Measurements from ENCODE around the gene MMEL1. TPM values are rescaled to one million over a fixed set of nuclear protein-coding genes. Genes with fewer than 3 reads are reported as not detected.

Gene MMEL1
- total RNA-seq, 1 experiment from 2014 or later = not detected

- H3K79me2 ChIP-seq (ENCODE audit: low read length) = no peaks in the 10 kb centered on the region
- no peaks in the 10 kb centered on the region for H3F3A ChIP-seq (ENCODE audit: low read length, unreplicated experiment)
- ATAC-seq = no peak
- no peak for TF ChIP-seq EZH2phosphoT487 (IDR thresholded peaks at IDR 0.05; ENCODE audit: borderline replicate concordance, low read length)
- H3K9ac ChIP-seq (ENCODE audit: low read length) = no peak overlapping the region
- no peak overlapping the region for H3K27ac ChIP-seq (ENCODE audit: low read length)
- no peaks in the 10 kb centered on the region for H4K20me1 ChIP-seq (ENCODE audit: low read length)
- POLR2A ChIA-PET (ENCODE audit: unreplicated experiment) = no interaction called here
- no peaks in the 10 kb centered on the region for H3K36me3 ChIP-seq (ENCODE audit: low read depth, low read length)
- CTCF ChIA-PET = no interaction called here
- intact Hi-C loops (cut with micrococcal nuclease) = no loop called here
- no peaks in the 10 kb centered on the region for H3K9me2 ChIP-seq (replicated peaks; ENCODE audit: low read length)
- H3K4me1 ChIP-seq (ENCODE audit: insufficient read depth, low read length) = no peaks in the 10 kb centered on the region
- no peaks in the 10 kb centered on the region for H3K9me3 ChIP-seq (ENCODE audit: low read length)
- H3K4me2 ChIP-seq (ENCODE audit: low read length) = no peak overlapping the region
- H3K27me3 ChIP-seq (ENCODE audit: low read length) = peaks cover 81% of the 10 kb centered on the region
- no peak overlapping the region for H3K4me3 ChIP-seq (ENCODE audit: low read length)
- no TSS peak for BruUV-seq (replicated peaks)
- no peak overlapping the region for H2AFZ ChIP-seq (ENCODE audit: low read length)
- no peak for DNase-seq
Observed at GRCh38 chr1:2617971-2618470, 14.8 kb downstream of the MMEL1 start.

GRCh38 chr1:2614145-2614544, 18.7 kb downstream of the MMEL1 start:
- ATAC-seq (no peak), DNase-seq (no peak)
- ChIA-PET CTCF (no interaction called here), POLR2A (ENCODE audit: unreplicated experiment) (no interaction called here)
- BruUV-seq (replicated peaks) = no TSS peak
- Histone ChIP-seq H4K20me1 (ENCODE audit: low read length) (no peaks in the 10 kb centered on the region), H3K36me3 (ENCODE audit: low read depth, low read length) (no peaks in the 10 kb centered on the region), H2AFZ (ENCODE audit: low read length) (no peak overlapping the region), H3K4me2 (ENCODE audit: low read length) (no peak overlapping the region), H3K27me3 (ENCODE audit: low read length) (peaks cover 49% of the 10 kb centered on the region), H3K9me3 (ENCODE audit: low read length) (no peaks in the 10 kb centered on the region), H3K4me1 (ENCODE audit: insufficient read depth, low read length) (no peaks in the 10 kb centered on the region), H3K79me2 (ENCODE audit: low read length) (no peaks in the 10 kb centered on the region), H3K27ac (ENCODE audit: low read length) (no peak overlapping the region), H3K9me2 (replicated peaks; ENCODE audit: low read length) (no peaks in the 10 kb centered on the region), H3F3A (ENCODE audit: low read length, unreplicated experiment) (no peaks in the 10 kb centered on the region), H3K9ac (ENCODE audit: low read length) (no peak overlapping the region), H3K4me3 (ENCODE audit: low read length) (no peak overlapping the region)
- TF ChIP-seq, protein P1, sequence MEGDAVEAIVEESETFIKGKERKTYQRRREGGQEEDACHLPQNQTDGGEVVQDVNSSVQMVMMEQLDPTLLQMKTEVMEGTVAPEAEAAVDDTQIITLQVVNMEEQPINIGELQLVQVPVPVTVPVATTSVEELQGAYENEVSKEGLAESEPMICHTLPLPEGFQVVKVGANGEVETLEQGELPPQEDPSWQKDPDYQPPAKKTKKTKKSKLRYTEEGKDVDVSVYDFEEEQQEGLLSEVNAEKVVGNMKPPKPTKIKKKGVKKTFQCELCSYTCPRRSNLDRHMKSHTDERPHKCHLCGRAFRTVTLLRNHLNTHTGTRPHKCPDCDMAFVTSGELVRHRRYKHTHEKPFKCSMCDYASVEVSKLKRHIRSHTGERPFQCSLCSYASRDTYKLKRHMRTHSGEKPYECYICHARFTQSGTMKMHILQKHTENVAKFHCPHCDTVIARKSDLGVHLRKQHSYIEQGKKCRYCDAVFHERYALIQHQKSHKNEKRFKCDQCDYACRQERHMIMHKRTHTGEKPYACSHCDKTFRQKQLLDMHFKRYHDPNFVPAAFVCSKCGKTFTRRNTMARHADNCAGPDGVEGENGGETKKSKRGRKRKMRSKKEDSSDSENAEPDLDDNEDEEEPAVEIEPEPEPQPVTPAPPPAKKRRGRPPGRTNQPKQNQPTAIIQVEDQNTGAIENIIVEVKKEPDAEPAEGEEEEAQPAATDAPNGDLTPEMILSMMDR (conservative IDR thresholded peaks at IDR 0.05; ENCODE audit: low read depth, low read length) = no peak
- no peak for TF ChIP-seq EZH2 (IDR thresholded peaks at IDR 0.05; ENCODE audit: low read length, unreplicated experiment)
- TF ChIP-seq EZH2phosphoT487 (IDR thresholded peaks at IDR 0.05; ENCODE audit: borderline replicate concordance, low read length) = no peak
- intact Hi-C loops (cut with micrococcal nuclease) = no loop called here

GRCh38 chr1:2612591-2613365, 20.0 kb downstream of the MMEL1 start:
- Histone ChIP-seq H3F3A (ENCODE audit: low read length, unreplicated experiment) (no peaks in the 10 kb centered on the region), H3K9me2 (replicated peaks; ENCODE audit: low read length) (no peaks in the 10 kb centered on the region), H3K9ac (ENCODE audit: low read length) (no peak overlapping the region), H3K27me3 (ENCODE audit: low read length) (peaks cover 36% of the 10 kb centered on the region), H3K4me3 (ENCODE audit: low read length) (no peak overlapping the region), H3K79me2 (ENCODE audit: low read length) (no peaks in the 10 kb centered on the region), H3K36me3 (ENCODE audit: low read depth, low read length) (no peaks in the 10 kb centered on the region), H3K4me2 (ENCODE audit: low read length) (no peak overlapping the region), H3K4me1 (ENCODE audit: insufficient read depth, low read length) (no peaks in the 10 kb centered on the region), H3K27ac (ENCODE audit: low read length) (no peak overlapping the region), H3K9me3 (ENCODE audit: low read length) (no peaks in the 10 kb centered on the region), H2AFZ (ENCODE audit: low read length) (no peak overlapping the region), H4K20me1 (ENCODE audit: low read length) (no peaks in the 10 kb centered on the region)
- no peak for TF ChIP-seq EZH2phosphoT487 (IDR thresholded peaks at IDR 0.05; ENCODE audit: borderline replicate concordance, low read length)
- TF ChIP-seq, protein P1 (conservative IDR thresholded peaks at IDR 0.05; ENCODE audit: low read depth, low read length) = no peak
- TF ChIP-seq EZH2 (IDR thresholded peaks at IDR 0.05; ENCODE audit: low read length, unreplicated experiment) = no peak
- intact Hi-C loops (cut with micrococcal nuclease) = no loop called here
- CTCF ChIA-PET = no interaction called here
- ATAC-seq = no peak
- BruUV-seq (replicated peaks) = no TSS peak
- no peak for DNase-seq
- POLR2A ChIA-PET (ENCODE audit: unreplicated experiment) = no interaction called here
